HUES64 (cell line): Measurements from ENCODE around the gene CES1.
"Not testable (repeated sequence)": the region's sequence is repeated elsewhere in the genome, so short reads cannot be mapped to it uniquely, and the experiment has no call there.

Source experiments
- H3K27ac ChIP-seq: 2 replicates; pipeline ENCODE4 v1.7.0; 2013; ENCODE audit warnings: low read depth, low read length, inconsistent platforms
- H3K27me3 ChIP-seq: 2 replicates; pipeline ENCODE4 v1.6.1; 2013; ENCODE audit warnings: mild to moderate bottlenecking, low read length; ENCODE audit not compliant: insufficient read depth
- H3K36me3 ChIP-seq: 2 replicates; pipeline ENCODE4 v1.6.1; 2013; ENCODE audit warnings: mild to moderate bottlenecking, low read length; ENCODE audit not compliant: insufficient read depth
- H3K4me1 ChIP-seq: 2 replicates; pipeline ENCODE4 v1.6.1; 2013; ENCODE audit warnings: mild to moderate bottlenecking, low read length, moderate library complexity; ENCODE audit not compliant: insufficient read depth
- H3K4me3 ChIP-seq: 2 replicates; pipeline ENCODE4 v1.5.1; 2013; ENCODE audit warnings: mild to moderate bottlenecking, low read length, moderate library complexity
- H3K9ac ChIP-seq: 2 replicates; pipeline ENCODE4 v1.6.1; 2013; ENCODE audit warnings: mild to moderate bottlenecking, low read depth, low read length
- H3K9me3 ChIP-seq: 2 replicates; pipeline ENCODE4 v1.6.1; 2013; ENCODE audit warnings: low read depth, low read length; ENCODE audit not compliant: insufficient read depth
- WGBS: fragments of 150-250, 120-280 bp; methylation state at CpG from one replicate; pipeline ENCODE4 v1.1.7; 2013; ENCODE audit warnings: missing lambda C conversion rate; 5-methylcytosine and 5-hydroxymethylcytosine counted together

CES1 gene

DNA sequence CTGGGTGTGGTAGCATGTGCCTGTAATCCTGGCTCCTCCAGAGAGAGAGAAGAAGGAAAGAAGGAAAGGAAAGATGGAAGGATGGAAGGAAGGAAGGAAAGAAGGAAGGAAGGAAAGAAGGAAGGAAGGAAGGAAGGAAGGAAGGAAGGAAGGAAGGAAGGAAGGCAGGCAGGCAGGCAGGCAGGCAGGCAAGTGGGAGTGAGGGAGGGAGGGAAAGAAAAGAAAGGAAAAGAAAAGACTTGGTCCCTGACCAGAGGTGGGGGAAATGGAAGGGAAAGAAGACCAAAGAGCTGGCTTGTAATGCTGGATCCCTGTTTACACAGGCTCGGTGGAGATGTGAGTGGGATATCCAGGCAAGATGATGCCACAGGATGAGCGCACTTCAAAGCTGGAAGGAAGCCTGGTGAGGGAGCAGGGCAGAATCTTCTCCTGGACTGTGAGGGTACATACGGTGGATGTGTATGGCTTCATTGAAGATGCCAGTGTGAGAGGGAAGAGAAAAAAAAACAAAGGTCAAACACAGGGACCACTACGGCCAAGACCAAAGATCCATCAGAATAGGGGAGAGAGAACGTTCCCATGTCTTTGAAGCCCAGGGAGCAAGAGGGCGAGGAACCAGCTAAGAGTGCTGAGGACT is 2.1 kb downstream of the CES1 start:
- no peak overlapping the region for H3K9ac ChIP-seq
- 90% methylated on average over 6 of the region's 6 CpGs for WGBS
- no peak overlapping the region for H3K4me3 ChIP-seq
- no peaks in the 10 kb centered on the region for H3K4me1 ChIP-seq
- no peaks in the 10 kb centered on the region for H3K36me3 ChIP-seq
- no peaks in the 10 kb centered on the region for H3K9me3 ChIP-seq
- H3K27me3 ChIP-seq: no peaks in the 10 kb centered on the region
- H3K27ac ChIP-seq: no peak overlapping the region

- H3K9me3 ChIP-seq, H3K36me3 ChIP-seq, H3K9ac ChIP-seq, H3K27ac ChIP-seq, H3K4me1 ChIP-seq, H3K4me3 ChIP-seq, H3K27me3 ChIP-seq: not testable (repeated sequence)
- WGBS: 97% methylated on average over 3 of the region's 3 CpGs
Measured at GRCh38 chr16:55829232-55829631, 3.7 kb downstream of the CES1 start.

DNA sequence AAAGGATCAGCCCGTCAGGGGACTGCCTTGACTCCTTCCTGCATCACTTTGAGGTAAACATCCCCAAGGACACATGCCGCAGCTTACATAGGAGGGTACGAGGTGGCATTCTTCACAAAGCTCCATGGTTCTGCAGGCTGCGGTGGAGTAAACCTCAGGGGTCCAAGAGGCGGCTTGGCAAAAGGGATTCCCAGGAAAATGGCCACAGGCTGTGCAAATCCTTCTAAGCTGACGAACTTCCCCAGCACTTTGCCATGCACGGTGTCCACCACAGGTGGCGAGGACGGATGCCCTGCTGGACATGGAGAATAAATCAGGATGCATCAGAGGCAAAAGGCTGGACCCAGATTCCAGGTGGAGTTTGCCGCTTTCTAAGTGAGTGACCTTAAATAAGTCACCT is 4.2 kb downstream of the CES1 start:
- H3K27me3 ChIP-seq: no peaks in the 10 kb centered on the region
- no peak overlapping the region for H3K9ac ChIP-seq
- H3K9me3 ChIP-seq: no peaks in the 10 kb centered on the region
- 89% methylated on average over 10 of the region's 10 CpGs for WGBS
- H3K4me1 ChIP-seq: no peaks in the 10 kb centered on the region
- H3K4me3 ChIP-seq: no peak overlapping the region
- no peak overlapping the region for H3K27ac ChIP-seq
- H3K36me3 ChIP-seq: no peaks in the 10 kb centered on the region

DNA sequence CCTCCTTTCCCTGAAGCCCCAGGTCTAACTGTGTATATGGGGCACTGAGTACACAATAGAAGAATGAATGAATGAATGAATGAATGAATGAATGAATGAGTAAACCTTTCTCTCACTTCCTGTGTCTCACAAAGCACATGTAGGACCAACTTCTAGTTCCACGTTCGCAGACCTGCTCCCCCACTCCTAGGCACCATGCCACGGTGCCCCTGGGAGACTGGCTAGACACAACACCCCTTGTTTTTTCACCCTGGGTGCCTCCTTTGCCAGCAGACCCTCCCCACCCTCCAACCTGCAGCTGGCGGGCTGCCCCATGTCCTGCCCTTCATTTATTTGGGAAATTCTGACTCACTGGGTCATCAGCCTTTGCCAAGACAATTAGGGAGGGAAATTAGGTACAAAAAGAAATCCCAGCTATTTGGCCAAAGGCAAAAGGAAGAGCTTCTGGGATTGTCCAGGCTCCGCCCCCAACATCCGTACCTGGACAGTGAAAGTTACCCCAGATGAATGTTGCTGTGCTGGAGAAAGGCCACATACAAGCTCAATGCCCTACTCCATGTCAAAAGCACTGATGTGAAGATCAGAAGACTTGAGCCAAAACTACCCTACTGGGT is 7.7 kb downstream of the CES1 start:
- Histone ChIP-seq H3K27me3 (no peaks in the 10 kb centered on the region), H3K9ac (no peak overlapping the region), H3K4me1 (no peaks in the 10 kb centered on the region), H3K9me3 (no peaks in the 10 kb centered on the region), H3K36me3 (no peaks in the 10 kb centered on the region), H3K27ac (no peak overlapping the region), H3K4me3 (no peak overlapping the region)
- WGBS: 93% methylated on average over 6 of the region's 6 CpGs

GRCh38 chr16:55824473-55825000 is 8.4 kb downstream of the CES1 start:
- WGBS: 82% methylated on average over 4 of the region's 4 CpGs
- no peak overlapping the region for H3K9ac ChIP-seq
- no peaks in the 10 kb centered on the region for H3K36me3 ChIP-seq

GRCh38 chr16:55822280-55822810 is 10.6 kb downstream of the CES1 start:
- 88% methylated on average over 3 of the region's 3 CpGs for WGBS
- Histone ChIP-seq H3K9me3 (no peaks in the 10 kb centered on the region), H3K9ac (no peak overlapping the region), H3K36me3 (no peaks in the 10 kb centered on the region), H3K4me1 (no peaks in the 10 kb centered on the region), H3K27ac (no peak overlapping the region), H3K27me3 (no peaks in the 10 kb centered on the region), H3K4me3 (no peak overlapping the region)

More at GRCh38 chr16:55824473-55825000, 8.4 kb downstream of the CES1 start:
- Histone ChIP-seq H3K27me3 (no peaks in the 10 kb centered on the region), H3K4me1 (no peaks in the 10 kb centered on the region), H3K4me3 (no peak overlapping the region), H3K9me3 (no peaks in the 10 kb centered on the region), H3K27ac (no peak overlapping the region)

- no peaks in the 10 kb centered on the region for H3K36me3 ChIP-seq
- H3K27me3 ChIP-seq: no peaks in the 10 kb centered on the region
- WGBS: 88% methylated on average over 4 of the region's 4 CpGs
Measured at GRCh38 chr16:55821210-55821609, 11.7 kb downstream of the CES1 start.

DNA sequence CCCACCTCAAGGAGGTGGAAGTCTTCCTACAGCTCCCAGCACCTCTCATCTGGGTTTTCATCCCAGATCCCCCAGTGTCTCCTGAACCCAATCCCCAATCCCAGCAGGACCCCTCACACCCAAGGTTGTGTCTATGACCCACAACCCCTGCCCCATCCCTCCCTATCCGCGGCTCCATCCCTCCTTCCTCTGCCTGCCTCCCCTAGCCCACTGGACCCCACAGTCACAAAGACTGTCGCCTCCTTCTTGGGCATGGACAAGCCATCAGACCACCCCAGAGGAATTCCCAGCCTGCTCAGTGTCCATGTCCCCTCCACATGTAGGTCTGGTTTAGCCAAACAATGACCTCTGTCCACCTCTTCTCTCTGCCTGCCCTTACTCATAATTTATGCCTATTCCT is 12.3 kb downstream of the CES1 start:
- Histone ChIP-seq H3K9me3 (no peaks in the 10 kb centered on the region), H3K4me1 (no peaks in the 10 kb centered on the region), H3K36me3 (no peaks in the 10 kb centered on the region), H3K27ac (no peak overlapping the region), H3K4me3 (no peak overlapping the region), H3K9ac (no peak overlapping the region), H3K27me3 (no peaks in the 10 kb centered on the region)
- 94% methylated on average over 3 of the region's 3 CpGs for WGBS

More at GRCh38 chr16:55821210-55821609, 11.7 kb downstream of the CES1 start:
- H3K4me1 ChIP-seq: no peaks in the 10 kb centered on the region
- no peaks in the 10 kb centered on the region for H3K9me3 ChIP-seq
- H3K4me3 ChIP-seq: no peak overlapping the region
- no peak overlapping the region for H3K27ac ChIP-seq
- H3K9ac ChIP-seq: no peak overlapping the region

GRCh38 chr16:55817236-55817912 is 15.5 kb downstream of the CES1 start:
- H3K27me3 ChIP-seq: no peaks in the 10 kb centered on the region
- no peaks in the 10 kb centered on the region for H3K36me3 ChIP-seq
- WGBS: 95% methylated on average over 5 of the region's 5 CpGs
- no peak overlapping the region for H3K4me3 ChIP-seq
- H3K9ac ChIP-seq: no peak overlapping the region
- no peak overlapping the region for H3K27ac ChIP-seq
- H3K4me1 ChIP-seq: no peaks in the 10 kb centered on the region
- H3K9me3 ChIP-seq: no peaks in the 10 kb centered on the region

DNA sequence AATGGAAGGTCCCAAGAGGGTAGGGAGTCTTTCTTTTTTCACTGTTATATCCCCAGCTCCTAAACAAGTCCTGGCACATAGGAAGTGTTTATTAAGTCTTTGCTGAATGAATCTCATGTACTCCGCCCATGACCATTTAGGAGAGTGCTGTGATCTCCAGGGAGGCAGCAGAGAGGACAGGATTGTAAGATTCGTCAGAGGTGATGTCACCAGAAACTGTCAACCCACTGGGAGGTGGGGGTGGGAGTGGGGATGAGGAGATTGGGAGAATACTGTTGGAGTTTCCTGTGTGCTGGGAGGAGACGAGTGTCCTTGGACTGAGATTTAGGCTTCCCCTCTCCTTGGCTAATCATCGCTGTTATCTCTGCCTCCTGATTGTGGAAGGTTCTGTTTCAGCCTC is 16.7 kb downstream of the CES1 start:
- H3K36me3 ChIP-seq, H3K27me3 ChIP-seq, H3K9ac ChIP-seq, H3K27ac ChIP-seq, H3K4me3 ChIP-seq, H3K4me1 ChIP-seq, H3K9me3 ChIP-seq: not testable (repeated sequence)
- WGBS: 80% methylated on average over 4 of the region's 4 CpGs

DNA sequence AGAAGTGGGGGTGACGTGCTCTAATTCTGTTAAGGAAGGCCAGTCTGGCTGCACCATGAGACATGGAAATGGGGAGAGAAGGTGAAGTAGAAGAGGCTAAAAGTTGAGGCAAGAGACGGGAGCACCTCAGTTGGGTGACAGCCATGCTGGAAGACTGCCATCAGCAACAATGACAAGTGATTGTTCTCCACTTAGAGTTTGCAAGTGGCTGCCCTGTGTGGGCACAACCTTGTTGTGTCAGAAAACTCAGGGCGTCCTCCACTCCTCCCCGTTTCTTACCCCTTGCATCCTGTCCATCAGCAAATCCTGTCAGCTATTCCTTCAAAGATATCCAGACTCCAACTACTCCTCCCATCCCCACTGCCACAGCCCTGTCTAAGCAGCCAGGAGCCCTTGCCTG is 17.6 kb downstream of the CES1 start:
- Histone ChIP-seq H3K9me3 (no peaks in the 10 kb centered on the region), H3K4me1 (no peaks in the 10 kb centered on the region), H3K27me3 (0 out of 2 replicates have a peak, but pooled peaks cover 3% of the 10 kb centered on the region), H3K36me3 (no peaks in the 10 kb centered on the region), H3K4me3 (no peak overlapping the region), H3K27ac (no peak overlapping the region), H3K9ac (no peak overlapping the region)
- 94% methylated on average over 4 of the region's 4 CpGs for WGBS
